Thyroid gland (tissue), 4 donors: ENCODE results near the gene CDHR3. TPM values are rescaled to one million over a fixed set of nuclear protein-coding genes. Genes with fewer than 3 reads are reported as not detected.
A peak's percentile ranks its signal among the peaks of the same experiment; 100 is the strongest.

Source experiments
- DNase-seq, 2 donors: peaks; one replicate each; pipeline ENCODE4 v3.0.0-alpha.2; 2019
- H3K27ac ChIP-seq, 3 donors: fragments of 200-600 bp; sonication (generic); 1 replicate in 2 of 3; 2 replicates in 1 of 3; pipeline ENCODE4 v1.5.1; 2016 to 2019; ENCODE audit warnings: mild to moderate bottlenecking in 1 of 3, moderate library complexity in 1 of 3
- H3K27me3 ChIP-seq: fragments of 200-600 bp; sonication (generic); one replicate; pipeline ENCODE4 v1.5.1; 2019
- H3K36me3 ChIP-seq, 2 donors: fragments of 200-600 bp; sonication (generic); one replicate each; pipeline ENCODE4 v1.5.1; 2016 to 2019
- H3K4me1 ChIP-seq, 2 donors: fragments of 200-600 bp; sonication (generic); one replicate each; pipeline ENCODE4 v1.5.1; 2017 to 2019
- H3K4me3 ChIP-seq, 3 donors: fragments of 200-600 bp; sonication (generic); replicated peaks in 1 of 3; 1 replicate in 2 of 3; 2 replicates in 1 of 3; pipeline ENCODE4 v1.5.1; 2016; ENCODE audit warnings: mild to moderate bottlenecking in 1 of 3
- H3K9me3 ChIP-seq: fragments of 200-600 bp; sonication (generic); one replicate; pipeline ENCODE4 v1.5.1; 2017
- CTCF ChIP-seq, 6 experiments: fragments of 200-600 bp in 3 of 6; fragments of 450-650 bp in 3 of 6; sonication (generic) in 3 of 6; IDR thresholded peaks; one replicate each; pipeline ENCODE4 v1.5.1; 2016 to 2019; ENCODE audit warnings: antibody characterized with exemption in 6 of 6, mild to moderate bottlenecking in 2 of 6, inconsistent platforms in 1 of 6, moderate library complexity in 1 of 6
- POLR2A ChIP-seq, 2 donors: fragments of 450-650 bp; IDR thresholded peaks; one replicate each; pipeline ENCODE4 v1.6.1; 2017; ENCODE audit warnings: antibody characterized with exemption in 2 of 2, mild to moderate bottlenecking in 2 of 2, moderate library complexity in 1 of 2
- WGBS, 2 donors: methylation state at CpG; one replicate each; pipeline ENCODE4 v1.1.5; 2017; 5-methylcytosine and 5-hydroxymethylcytosine counted together
- intact Hi-C: fragments of 100-400 bp; cut with DNase I; formaldehyde crosslinking; loops from one replicate; pipeline ENCODE4 v1.15.1; 2023
- total RNA-seq, 4 donors: library from RNA; depleted of rRNA; stranded (reverse); fragments of >200 nt; gene quantifications; one replicate each; pipeline ENCODE4 v1.2.3, GENCODE V29; 2016

The CDHR3 gene
- total RNA-seq, 4 donors from 2014 or later, result 5.8 to 8.6 (median 7.3) TPM

GRCh38 chr7:105987046-105987445 lies 24.0 kb downstream of the CDHR3 start:
- peak overlapping the region in 2 of 3 donors; percentile 33 to 50 for H3K27ac ChIP-seq

GRCh38 chr7:105988276-105988675 lies 25.2 kb downstream of the CDHR3 start:
- intact Hi-C loops, result no loop called here

More at GRCh38 chr7:105987046-105987445, 24.0 kb downstream of the CDHR3 start:
- no peaks in the 10 kb centered on the region for H3K27me3 ChIP-seq
- no peaks in the 10 kb centered on the region for H3K36me3 ChIP-seq
- intact Hi-C loops, result no loop called here
- no peak overlapping the region for H3K4me3 ChIP-seq
- no peak for TF ChIP-seq POLR2A (IDR thresholded peaks at IDR 0.05)
- TF ChIP-seq CTCF (IDR thresholded peaks at IDR 0.05), result no peak
- no peak for DNase-seq
- H3K4me1 ChIP-seq, result peaks cover 35 to 55% of the 10 kb centered on the region in 2 donors
- no peaks in the 10 kb centered on the region for H3K9me3 ChIP-seq
- 82% methylated on average over 2 of the region's 2 CpGs for WGBS, 2 donors

GRCh38 chr7:105989191-105989590 lies 26.1 kb downstream of the CDHR3 start:
- TF ChIP-seq CTCF (IDR thresholded peaks at IDR 0.05), result no peak
- no peak for DNase-seq
- intact Hi-C loops, result no loop called here
- 61 to 88% methylated on average over 2 of the region's 2 CpGs for WGBS, 2 donors
- H3K27ac ChIP-seq, result peak overlapping the region in 1 of 3 donors; percentile 7
- peaks cover 35 to 54% of the 10 kb centered on the region in 2 donors for H3K4me1 ChIP-seq
- no peak overlapping the region for H3K4me3 ChIP-seq
- no peaks in the 10 kb centered on the region for H3K9me3 ChIP-seq
- no peaks in the 10 kb centered on the region for H3K36me3 ChIP-seq
- H3K27me3 ChIP-seq, result no peaks in the 10 kb centered on the region

More at GRCh38 chr7:105988276-105988675, 25.2 kb downstream of the CDHR3 start:
- Histone ChIP-seq H3K27me3 (no peaks in the 10 kb centered on the region), H3K4me1 (peaks cover 35 to 54% of the 10 kb centered on the region in 2 donors), H3K4me3 (no peak overlapping the region), H3K9me3 (no peaks in the 10 kb centered on the region), H3K36me3 (no peaks in the 10 kb centered on the region), H3K27ac (peak overlapping the region; percentile 1 to 62 (median 50))
- 39 to 44% methylated on average over 3 of the region's 3 CpGs for WGBS, 2 donors
- TF ChIP-seq CTCF (IDR thresholded peaks at IDR 0.05), result peak in 1 of 6 experiments; percentile 26
- TF ChIP-seq POLR2A (IDR thresholded peaks at IDR 0.05), result no peak
- peak; percentile 37 to 40 for DNase-seq

- H3K4me1 ChIP-seq, result peaks cover 35 to 54% of the 10 kb centered on the region in 2 donors
- intact Hi-C loops, result no loop called here
- no peak for TF ChIP-seq POLR2A (IDR thresholded peaks at IDR 0.05)
- no peak for TF ChIP-seq CTCF (IDR thresholded peaks at IDR 0.05)
- H3K27ac ChIP-seq, result peak overlapping the region in 1 of 3 donors; percentile 7
- H3K36me3 ChIP-seq, result no peaks in the 10 kb centered on the region
- H3K27me3 ChIP-seq, result no peaks in the 10 kb centered on the region
- DNase-seq, result no peak
- H3K4me3 ChIP-seq, result no peak overlapping the region
- H3K9me3 ChIP-seq, result no peaks in the 10 kb centered on the region
These were observed 26.6 kb downstream of the CDHR3 start for GRCh38 chr7:105989686-105990085.

GRCh38 chr7:105990141-105990540 lies 27.1 kb downstream of the CDHR3 start:
- Histone ChIP-seq H3K36me3 (no peaks in the 10 kb centered on the region), H3K27ac (peak overlapping the region in 1 of 3 donors; percentile 58), H3K4me3 (no peak overlapping the region), H3K9me3 (no peaks in the 10 kb centered on the region), H3K27me3 (no peaks in the 10 kb centered on the region), H3K4me1 (peaks cover 35 to 53% of the 10 kb centered on the region in 2 donors)
- intact Hi-C loops, result no loop called here
- WGBS, 2 donors, result 69 to 70% methylated on average over 7 of the region's 7 CpGs
- TF ChIP-seq CTCF (IDR thresholded peaks at IDR 0.05) (no peak), POLR2A (IDR thresholded peaks at IDR 0.05) (no peak)
- DNase-seq, result no peak
